GM12873 (cell line): ENCODE results near the gene EEF1E1.

ENCODE experiments used
- TF ChIP-seq, protein P1 (sequence below): IDR thresholded peaks from 2 replicates; pipeline ENCODE4 v1.5.1; 2012; ENCODE audit warnings: low read depth, mild to moderate bottlenecking, moderate library complexity, low read length, control low read depth; ENCODE audit not compliant: insufficient read depth; ENCODE audit errors: missing control alignments

Gene EEF1E1

GRCh38 chr6:8087870-8088754, 14.2 kb downstream of the EEF1E1 start:
- TF ChIP-seq, protein P1, sequence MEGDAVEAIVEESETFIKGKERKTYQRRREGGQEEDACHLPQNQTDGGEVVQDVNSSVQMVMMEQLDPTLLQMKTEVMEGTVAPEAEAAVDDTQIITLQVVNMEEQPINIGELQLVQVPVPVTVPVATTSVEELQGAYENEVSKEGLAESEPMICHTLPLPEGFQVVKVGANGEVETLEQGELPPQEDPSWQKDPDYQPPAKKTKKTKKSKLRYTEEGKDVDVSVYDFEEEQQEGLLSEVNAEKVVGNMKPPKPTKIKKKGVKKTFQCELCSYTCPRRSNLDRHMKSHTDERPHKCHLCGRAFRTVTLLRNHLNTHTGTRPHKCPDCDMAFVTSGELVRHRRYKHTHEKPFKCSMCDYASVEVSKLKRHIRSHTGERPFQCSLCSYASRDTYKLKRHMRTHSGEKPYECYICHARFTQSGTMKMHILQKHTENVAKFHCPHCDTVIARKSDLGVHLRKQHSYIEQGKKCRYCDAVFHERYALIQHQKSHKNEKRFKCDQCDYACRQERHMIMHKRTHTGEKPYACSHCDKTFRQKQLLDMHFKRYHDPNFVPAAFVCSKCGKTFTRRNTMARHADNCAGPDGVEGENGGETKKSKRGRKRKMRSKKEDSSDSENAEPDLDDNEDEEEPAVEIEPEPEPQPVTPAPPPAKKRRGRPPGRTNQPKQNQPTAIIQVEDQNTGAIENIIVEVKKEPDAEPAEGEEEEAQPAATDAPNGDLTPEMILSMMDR = no peak

- TF ChIP-seq, protein P1 = no peak
Measured at GRCh38 chr6:8086755-8087306, 15.5 kb downstream of the EEF1E1 start.

- TF ChIP-seq, protein P1 = no peak
Measured at GRCh38 chr6:8085053-8085511, 17.3 kb downstream of the EEF1E1 start.

GRCh38 chr6:8084586-8084985, 17.8 kb downstream of the EEF1E1 start:
- TF ChIP-seq, protein P1 = no peak

DNA sequence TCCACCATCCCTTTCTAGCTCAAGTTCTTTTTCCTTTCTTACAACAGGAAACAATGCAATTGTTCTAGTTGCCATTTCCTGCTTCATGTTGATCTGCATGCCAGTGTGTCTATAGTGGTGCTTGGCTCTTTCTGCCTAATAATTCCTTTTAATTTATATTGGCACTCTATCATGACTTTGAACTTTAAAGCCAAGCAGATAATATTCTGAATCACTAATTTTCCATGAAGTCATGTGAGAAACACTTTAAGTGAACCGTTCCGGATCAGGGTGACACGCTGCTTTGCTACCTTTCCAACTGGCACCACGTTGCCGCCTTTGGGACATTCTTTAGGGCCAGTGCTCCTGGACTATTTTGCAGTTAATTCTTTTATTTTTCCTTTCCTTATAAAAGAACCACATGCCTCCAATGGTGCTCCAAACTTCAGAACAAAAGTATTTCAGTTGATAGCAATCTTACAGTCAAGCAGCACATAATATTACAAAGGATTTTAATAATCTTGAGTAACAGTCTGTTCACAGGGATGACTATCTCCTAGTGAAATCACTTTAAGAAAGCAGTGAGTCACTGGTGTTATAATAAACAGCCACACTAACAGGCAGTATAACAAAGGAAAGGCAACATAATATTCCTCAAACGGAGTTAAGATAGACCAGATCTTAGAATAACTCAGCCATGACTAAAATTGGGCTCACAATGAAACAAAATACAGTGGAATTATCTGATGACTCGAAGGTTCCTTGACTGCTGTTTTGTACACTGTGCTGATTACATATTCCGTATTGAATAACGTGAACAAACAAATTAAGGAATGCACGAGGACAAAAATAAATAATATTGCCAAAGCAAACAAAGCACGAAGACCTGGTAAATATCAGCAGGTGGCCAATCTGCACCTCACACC, 19.1 kb downstream of the EEF1E1 start:
- TF ChIP-seq, protein P1 = no peak

DNA sequence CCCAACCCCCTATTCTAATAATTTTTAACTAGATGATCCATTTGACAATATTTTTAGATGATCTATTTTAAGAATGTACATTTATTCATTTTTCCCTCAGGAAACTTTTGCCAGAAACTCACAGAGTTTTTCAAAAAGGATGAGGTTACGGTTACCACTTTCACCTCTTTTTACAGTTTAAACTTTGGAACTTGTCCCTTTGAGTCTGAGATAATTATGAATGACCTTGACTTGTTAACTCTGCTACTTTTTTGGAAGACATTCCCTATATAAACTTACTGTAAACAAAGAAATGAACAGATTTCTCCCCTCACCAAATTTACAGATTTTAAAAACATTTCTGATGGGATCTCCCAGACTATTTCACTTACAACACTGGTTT, 19.8 kb downstream of the EEF1E1 start:
- TF ChIP-seq, protein P1 = no peak
